ENCODE data around the gene RBM20.
"Not testable (repeated sequence)": the region's sequence is repeated elsewhere in the genome, so short reads cannot be mapped to it uniquely, and the experiment has no call there.

Gene RBM20

GRCh38 chr10:110859973-110860376, 215.8 kb downstream of the RBM20 start:
- DNase-seq, result no peak

DNA sequence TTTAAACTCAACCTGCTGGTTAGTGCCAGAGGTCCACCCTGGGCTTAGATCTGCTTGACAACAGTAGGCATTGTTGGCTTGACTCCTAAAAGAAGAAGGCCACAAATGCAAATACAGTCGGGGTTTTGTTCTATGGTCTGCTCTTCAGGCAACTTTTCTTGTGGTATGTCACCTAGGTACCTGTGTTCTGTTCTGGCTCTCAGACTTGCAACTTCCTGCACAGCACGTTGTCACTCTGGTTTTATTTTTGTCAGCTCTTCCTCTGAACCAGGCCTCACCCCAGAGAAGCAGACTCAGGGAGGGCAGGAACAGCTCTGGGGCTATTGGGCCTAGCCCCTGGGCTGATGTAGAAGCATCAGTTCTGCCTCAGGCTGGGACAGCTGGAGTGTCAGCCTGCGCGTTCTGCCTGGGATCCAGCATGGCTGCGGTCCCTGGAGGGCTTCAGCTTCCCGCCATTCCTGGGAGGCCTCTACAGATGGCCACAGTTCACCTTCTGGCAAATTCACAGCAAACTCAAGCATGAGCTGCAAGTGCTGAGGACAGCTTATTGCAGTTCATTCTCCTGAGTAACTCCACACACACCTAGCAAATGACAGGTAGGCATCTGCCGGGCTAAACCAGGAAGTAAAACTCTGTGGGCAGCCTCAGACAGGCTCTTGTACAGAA, 216.6 kb downstream of the RBM20 start:
- no peak for DNase-seq

DNA sequence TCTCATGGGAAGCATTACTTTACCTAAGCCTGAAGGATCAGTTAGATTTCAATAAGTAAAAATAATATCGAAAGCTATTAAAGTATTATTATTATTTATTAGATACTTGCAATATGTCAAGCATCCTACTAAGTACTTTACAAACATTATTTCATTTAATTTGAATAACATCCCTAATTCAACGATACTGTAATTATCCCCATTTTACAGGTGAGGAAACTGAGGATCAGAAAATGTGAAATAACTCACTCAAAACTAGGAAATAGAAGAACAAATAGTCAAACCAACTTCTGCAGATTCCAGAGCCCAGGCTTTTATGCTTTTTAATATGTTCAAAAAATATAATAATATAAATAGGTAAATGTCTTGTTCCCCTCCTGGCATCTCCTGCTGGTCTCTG, 217.3 kb downstream of the RBM20 start:
- no peak for DNase-seq

DNA sequence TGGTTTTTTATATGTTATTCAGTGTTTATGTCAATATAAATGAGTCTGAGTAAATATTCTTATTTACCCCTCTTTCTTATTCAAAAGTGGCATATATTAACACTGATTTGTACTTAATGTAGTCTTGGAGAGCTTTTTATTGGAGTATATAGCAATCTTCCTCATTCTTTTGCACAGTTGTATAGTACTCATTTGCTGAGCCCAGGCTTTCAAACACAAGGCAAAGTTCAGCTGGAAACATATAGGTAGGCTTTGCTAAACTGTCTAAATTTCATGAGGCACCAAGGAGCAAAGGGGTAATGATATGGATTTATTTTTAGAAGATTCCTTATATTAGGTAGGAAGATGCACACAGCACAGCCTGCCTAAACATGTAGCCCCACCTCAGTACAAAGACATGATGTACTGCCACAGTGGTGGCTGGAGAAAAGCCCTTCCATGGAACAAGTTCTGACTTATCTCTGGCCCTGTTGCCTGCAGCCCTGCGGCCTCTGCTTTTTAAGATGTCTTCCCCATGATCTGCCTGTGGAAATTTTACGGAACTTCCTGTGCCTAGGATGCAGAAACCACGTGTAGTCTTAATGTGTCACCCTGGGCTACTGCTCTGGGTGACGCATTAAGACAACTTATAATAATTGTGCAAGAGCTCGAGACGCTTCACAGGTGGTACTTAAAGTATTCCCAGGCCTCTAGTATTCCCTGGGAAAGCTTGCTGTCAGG, 218.0 kb downstream of the RBM20 start:
- DNase-seq, result no peak

DNA sequence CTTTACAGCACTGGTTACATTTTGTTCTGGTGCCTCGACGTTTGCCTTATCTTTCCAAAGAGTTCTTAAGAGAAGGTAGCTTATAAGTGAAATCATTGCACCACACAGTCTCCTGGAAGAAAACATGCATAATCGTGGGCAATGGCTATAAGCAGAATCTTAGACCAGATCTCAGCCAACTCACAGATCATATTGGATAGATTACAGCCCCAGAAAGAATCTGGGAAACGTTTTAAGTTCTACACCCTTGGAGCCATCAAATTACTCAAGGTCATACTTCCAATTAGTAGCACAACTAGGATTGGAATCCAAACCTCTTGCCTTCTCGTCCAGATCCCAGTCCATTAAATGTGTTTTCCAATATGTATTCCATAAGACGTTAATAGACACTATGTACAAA, 218.8 kb downstream of the RBM20 start:
- DNase-seq, result no peak

GRCh38 chr10:110863361-110863760, 219.2 kb downstream of the RBM20 start:
- DNase-seq, result no peak

DNA sequence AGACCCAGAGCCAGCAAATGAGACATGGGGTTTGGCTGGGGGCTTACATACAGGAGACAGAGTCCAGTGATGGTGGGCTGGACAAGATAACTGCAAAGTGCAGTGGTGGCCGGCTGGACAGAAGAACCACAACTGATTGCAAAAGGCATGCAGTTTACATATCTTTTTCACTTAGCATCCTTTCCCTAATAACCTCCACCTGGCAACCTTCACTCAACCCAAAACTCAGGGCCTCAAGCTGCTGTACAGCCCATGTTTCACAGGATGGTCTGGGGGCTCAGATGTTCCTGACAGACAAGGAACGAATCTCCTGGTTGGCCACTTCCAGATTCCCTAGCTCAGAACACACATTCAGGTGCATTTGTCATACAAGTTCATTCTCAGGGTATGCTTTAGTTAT, 219.8 kb downstream of the RBM20 start:
- DNase-seq, result no peak

DNA sequence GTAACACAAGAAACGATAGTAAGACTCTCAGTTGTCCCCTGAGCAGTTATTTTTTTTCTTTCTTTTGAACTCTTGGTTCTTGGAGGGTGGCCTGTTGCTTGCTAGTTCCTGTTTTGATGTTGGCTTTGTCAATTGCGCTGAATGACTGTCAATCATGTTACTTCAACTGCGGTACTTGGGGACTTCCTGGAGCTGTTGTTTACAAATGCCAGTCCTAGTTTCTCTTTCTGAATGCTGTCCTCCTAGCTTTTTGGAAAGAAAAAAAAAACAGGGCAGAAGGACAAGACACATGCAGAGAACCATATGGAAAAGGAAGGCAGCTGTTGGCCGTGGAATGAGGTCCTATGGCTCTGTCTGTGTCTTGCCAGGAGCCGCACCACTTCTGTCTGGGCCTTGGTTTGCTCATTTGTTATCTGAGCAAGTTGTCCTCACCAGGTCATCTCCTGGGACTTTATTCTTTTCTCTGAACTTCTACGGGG, 220.6 kb downstream of the RBM20 start:
- no peak for DNase-seq

DNA sequence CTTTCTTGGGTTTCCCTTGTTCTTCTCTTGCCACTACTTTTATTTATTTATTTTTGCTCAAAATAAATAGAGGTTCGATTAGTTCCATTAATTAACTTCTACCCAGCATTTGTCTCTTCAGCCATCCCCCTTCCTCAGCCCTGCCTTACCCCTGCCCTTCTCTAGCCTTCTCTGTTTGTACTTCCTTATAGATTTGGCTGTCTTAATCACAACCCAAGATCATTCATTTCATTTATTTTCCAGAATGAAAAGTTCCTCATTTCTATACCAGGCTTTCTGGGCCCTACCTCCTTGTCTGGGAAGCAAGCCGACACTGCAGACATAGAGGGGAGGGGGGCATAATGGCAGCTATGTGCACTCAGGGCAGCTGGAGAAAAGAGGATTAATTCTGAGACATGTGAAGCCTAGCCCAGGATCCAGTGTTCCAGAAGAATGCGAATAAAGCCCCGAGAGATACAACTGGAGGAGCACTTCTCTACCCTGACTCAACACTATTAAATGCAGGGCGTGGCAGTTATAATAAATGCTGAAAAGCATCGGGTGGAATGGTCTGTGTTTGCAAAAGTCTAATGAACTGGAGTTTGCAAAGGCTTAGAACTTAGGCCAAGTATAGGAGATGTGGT, 221.2 kb downstream of the RBM20 start:
- DNase-seq, result no peak

- DNase-seq, result no peak
These were observed 221.8 kb downstream of the RBM20 start for GRCh38 chr10:110865809-110866482.

DNA sequence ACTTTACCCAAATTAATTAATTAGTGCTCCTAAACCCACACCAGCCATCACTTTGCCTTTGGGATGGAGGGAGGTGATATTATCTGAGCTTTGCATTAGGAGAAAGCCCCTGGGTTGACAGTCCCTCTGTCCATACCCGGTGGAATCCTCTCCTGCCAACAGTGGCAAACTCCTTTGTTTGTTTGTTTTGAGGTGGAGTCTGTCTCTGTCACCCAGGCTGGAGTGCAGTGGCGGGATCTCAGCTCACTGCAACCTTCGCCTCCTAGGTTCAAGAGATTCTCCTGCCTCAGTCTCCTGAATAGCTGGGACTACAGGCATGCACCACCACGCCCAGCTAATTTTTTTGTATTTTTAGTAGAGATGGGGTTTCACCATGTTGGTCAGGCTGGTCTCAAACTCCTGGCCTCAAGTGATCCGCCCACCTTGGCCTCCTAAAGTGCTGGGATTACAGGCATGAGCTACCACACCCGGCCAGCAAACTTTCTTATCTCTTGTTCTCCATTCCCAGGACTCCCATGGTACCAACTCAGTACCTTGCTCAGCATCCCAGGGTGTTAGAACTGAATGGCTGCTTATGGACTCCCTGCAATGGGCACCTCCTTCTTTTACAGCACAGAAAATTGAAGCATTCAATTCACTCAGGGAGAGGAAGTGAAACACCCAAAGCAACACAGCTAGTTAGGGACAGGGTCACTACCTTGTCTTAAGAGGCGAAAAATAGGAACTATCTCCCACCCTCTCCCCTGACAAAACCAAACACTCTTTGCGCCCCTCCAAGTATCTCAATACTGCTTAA, 223.1 kb downstream of the RBM20 start:
- DNase-seq, result not testable (repeated sequence)

DNA sequence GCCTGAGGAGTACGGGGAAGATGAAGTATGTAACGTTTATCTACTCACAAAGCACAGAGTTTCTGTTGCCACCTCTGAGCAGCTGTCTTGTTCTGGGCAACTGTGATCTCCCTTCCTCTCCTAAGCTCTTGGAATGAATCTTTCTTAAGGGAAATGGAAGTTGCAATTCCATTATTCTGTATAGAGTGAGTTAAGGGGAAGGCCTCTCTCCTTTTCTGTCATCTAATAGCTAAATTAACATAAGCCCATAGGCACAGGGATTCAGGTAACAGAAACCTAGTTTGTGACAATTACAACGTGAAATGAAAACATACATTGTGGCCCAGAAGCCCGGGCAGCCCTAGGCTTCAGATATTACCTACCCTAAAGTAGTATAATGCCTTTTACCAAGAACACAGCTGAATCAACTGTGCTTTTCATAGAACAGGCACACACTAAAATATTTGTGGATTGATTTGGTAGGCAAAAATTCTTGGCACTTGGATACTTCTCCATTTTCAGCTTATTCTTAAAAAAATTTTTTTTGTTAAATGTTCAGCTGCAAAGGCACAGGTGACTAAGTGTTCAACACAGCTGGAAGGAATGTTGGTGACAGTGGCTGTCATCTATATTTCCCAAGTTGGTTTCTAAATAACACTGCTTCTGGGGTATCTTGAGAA, 223.8 kb downstream of the RBM20 start:
- DNase-seq, result no peak

DNA sequence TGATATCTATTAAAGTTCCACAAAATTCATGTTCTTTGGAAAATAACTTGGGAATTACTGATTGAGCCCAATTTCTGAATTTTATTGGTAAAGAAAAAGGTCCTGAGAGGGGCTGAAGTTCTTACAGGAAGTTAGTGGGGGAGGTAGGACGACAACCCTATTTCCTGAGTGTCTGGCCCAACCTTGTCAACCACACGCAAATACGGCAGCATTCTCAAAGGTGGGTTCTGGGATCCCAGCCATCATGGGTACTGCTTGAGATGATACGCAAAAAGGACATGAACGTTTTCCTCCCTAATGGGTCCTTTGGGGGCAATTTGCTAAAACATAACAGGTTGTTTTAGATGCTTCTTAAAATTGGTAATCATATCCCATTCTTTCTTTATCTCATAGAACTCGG, 224.8 kb downstream of the RBM20 start:
- DNase-seq, result no peak

DNA sequence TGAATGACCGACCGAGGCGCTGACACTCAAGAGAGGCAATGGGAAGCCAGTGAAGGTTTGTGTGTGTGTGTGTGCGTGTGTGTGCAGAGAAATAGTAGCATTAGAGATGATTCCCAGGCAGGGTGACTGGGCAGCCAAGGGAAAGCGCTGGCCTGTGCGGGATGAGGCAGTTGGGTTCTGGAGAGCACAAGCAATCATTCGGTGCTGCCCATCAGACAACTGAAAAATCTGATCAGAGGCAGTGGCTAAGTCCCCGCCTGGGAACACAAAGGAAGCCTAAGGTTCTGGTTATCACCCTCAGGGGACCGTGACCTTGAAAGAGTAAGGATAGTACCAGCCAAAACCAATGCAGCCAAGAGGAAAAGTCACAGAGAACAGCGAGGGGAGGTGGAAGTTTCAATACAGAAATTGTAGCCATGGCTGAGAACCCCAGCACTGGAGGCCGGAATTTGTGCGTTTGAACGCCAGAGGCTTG, 226.7 kb downstream of the RBM20 start:
- DNase-seq, result no peak

DNA sequence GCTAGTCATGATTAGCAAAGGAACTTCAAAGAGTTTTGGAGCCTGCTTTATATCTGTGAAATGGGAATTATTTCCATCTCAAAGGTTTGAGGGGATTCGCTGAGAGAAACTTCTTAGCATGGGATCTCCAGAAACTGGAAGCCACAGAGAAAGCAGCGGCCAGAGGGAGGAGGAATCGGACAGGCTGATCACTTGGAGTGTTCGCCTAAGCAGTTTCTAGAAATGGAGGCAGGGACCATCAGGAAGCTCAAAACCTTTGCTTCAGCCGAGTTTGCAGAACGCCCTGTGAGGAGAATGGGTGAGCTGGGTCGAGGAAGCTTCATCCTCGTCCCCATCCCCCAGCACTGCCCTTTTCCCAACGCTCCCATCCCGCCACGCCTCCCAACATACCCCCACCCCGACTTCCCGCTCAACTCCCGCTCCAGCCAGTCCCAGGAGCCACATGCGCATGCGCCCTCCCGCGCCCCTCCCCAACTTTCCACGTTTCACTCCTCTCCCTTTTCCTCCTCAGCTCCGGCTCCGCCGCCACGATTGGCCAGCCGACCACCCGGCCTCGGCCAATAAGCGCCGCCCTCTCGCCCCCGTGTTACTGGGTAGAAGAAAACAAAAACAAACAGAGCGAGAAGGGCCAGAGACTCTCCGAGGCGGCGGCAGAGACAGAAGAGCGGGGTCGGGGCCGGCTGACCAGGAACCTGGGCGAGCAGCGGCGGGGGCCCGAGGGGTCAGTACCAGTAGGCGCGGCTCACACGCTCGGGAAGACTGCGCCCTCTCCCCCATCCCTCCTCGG, 227.4 kb downstream of the RBM20 start, which contains the start of gene PDCD4:
Gene PDCD4, plus strand, starts transcription at position 631 of the 787 bp plus-strand sequence. CDS start 4,100 bp downstream, outside the sequence.
- peak; percentile 61 for DNase-seq

DNA sequence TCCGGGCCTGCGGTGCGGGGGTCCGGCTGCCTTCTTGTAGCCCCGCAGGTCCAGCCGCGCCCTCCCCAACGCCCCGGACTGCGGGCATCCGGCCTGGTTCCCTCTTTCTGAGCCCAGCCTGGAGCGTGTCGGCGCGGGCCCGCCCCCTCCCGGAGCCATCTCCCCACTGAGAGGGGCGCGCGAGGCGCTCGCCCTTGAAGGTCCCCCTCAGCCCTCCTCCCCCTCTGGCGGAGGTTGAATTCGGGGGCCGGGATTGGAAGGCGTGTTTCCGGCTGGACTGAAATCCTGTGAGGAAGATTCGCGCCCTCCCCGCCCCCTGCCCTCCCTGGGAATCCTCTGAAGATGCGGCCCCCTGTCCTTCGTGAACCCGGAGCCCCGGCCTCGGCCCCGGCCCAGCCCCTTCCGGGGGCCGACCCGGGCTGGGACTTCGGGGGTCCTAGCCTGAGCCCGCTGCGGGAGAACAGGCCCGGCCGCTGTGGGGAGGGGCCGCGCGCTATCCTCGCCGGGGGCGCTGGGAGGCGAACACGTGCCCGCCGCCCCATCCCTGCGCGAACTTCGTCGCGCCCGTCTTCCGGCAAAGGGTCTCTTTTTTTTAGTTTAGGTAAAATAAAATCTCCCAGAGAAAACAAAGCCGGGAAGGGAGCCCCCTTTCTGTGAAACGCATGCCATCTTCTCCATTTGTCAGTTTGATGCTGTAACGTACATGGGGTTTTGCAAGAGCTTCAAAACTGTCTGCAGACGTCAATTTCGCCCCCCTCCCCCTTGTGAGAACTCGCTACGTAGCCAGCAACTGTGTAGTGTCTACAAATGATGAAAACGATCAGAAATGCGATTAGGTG, 228.2 kb downstream of the RBM20 start:
- DNase-seq, result no peak

DNA sequence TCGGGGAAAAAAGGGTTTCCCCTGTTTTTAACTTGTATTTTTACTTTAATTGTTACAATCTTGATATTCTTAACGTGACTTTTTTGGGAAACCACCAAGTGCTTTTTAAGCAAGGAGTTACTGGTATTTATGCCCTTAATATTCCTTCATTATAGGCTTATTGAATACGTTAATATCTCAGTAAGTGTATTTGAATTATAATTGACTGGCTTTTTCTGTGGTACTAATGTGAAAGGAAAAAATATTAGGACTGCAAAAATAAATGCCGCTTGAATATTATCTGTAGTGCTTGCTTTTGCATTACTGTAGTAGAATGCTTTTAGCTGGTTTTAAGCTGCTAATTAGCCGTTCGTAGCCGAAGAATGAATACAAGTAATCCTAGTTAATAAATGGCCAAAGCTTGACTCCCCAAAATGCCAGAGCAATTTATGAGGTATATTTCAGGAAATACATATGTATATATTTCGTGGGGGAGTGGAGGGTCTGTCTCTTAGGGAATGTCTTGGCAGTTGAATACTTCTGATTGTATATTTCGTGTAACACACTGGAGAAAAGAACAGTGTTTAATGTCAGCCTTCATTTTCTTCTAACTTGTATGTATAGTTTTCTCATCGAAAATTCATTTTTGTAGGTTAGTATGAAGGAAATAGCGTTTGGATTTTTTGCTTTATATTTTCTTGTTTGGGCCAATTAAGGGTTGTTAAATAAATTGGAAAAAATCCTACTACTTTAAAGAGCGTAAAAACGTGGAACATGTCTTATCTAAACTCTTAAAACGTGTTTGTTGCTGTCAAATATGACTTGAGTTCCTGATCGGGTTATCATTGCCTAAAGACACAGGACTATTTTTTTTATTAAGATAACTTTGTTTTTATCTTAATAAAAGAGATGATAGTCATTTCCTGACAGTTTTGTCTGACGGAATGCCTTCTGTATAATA, 229.1 kb downstream of the RBM20 start:
- no peak for DNase-seq

DNA sequence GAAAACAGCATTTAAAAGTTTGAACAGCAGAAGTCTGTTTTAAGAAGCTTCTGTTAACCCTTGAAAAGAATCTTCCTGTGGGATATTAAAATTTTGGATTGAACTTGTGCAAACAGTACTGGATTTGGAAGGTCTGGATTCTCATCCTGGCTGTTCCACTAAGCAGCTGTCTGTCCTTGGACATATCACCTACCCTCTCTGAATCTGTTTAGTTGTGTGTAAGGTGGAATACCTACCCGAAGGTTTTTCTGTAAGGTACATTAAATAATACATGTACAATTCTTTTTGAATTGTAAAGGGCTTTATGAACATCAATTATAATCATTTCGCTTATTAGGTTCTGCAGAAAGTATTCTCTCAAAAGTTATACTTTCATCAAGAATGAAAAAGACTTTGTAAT, 229.8 kb downstream of the RBM20 start:
- DNase-seq, result no peak

GRCh38 chr10:110876000-110876399, 231.9 kb downstream of the RBM20 start:
- no peak for DNase-seq

Measured in cortex of kidney (tissue), 1 donor.